ENCODE data around the gene HNRNPH1. TPM values are rescaled to one million over a fixed set of nuclear protein-coding genes. Genes with fewer than 3 reads are reported as not detected.
A peak's percentile ranks its signal among the peaks of the same experiment; 100 is the strongest.
"Not testable (repeated sequence)": the region's sequence is repeated elsewhere in the genome, so short reads cannot be mapped to it uniquely, and the experiment has no call there.

HNRNPH1 gene, protein sequence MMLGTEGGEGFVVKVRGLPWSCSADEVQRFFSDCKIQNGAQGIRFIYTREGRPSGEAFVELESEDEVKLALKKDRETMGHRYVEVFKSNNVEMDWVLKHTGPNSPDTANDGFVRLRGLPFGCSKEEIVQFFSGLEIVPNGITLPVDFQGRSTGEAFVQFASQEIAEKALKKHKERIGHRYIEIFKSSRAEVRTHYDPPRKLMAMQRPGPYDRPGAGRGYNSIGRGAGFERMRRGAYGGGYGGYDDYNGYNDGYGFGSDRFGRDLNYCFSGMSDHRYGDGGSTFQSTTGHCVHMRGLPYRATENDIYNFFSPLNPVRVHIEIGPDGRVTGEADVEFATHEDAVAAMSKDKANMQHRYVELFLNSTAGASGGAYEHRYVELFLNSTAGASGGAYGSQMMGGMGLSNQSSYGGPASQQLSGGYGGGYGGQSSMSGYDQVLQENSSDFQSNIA
- 982 and 1,058 TPM in 2 replicates for polyA plus RNA-seq
- 885 and 1,102 TPM in 2 replicates for polyA minus RNA-seq

DNA sequence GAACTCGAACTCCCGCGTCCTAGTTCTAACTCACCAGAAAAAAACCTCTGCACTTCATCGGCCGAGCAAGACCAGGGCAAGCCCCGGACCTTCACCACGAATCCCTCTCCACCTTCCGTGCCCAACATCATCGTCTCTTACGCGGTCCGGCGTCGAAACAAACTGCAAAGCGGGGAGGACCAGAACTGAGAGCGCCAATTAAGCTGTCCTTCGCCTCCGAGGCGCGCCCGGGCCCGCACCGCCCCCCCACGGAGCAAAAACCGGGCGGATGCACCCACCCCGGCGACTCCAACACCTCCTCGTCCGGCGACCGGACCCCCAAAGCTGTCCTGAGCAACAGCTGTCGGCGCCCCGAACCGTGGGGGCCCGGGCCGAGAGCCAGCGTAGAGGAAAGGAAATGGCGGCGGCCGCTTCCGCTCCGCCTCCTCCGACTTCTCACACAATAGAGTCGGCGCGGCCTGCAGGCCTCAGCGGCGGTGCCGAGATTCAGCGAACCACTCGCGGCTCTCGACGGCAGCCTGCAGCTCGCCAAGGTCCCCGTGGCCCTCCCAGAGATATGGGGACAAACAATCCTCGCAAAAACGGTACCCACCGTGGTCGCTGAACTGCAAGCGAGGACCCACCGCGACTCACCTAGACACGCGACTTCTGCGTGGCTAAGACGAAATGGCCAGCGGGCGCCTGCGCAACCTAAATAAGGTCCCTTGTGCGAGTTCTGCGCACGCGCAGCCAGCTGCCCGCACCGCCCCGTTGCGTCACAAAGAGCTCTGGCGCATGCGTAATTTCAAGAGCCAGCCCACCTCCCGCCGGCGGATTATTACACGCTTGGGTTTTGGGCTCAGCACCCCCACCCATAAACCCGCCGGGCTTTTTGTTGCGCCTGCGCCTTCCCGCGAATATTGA is at the start of gene HNRNPH1:
Gene HNRNPH1 (minus strand): TSS at position 669 of the 903 bp plus-strand sequence. CDS start 538 bp downstream, at position 131.
- Histone ChIP-seq H3K4me2 (ENCODE audit: low read length) (peak within 1 kb of the TSS; percentile 84), H2AFZ (ENCODE audit: low read depth, low read length) (peak within 1 kb of the TSS; percentile 74), H3K36me3 (ENCODE audit: insufficient read depth, low read length) (peaks cover 17% of the 10 kb centered on the region)

DNA sequence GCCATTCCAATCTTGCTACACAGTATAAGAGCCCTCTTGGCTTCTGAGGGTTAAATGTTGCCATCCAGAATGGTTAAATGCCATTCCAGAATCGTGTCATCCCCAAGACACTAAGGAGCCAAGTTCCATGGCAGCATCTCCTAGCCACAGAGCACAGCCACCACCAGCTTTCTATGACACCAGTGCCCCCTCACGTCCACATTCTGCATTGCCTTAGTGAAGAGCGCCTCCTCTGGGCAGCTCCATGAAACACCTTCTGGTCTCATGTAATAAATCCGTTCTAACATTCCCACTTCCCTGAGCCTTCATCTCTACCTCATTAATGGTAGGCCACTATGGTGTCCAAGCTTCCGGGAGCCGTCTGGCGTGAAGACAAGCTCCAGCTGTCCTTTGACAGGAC is 44.9 kb upstream of the HNRNPH1 start:
- no peaks in the 10 kb centered on the region for H4K20me1 ChIP-seq (ENCODE audit: insufficient read depth)
- no peak overlapping the region for H3K27ac ChIP-seq (ENCODE audit: low read length)
- H3K9me2 ChIP-seq (ENCODE audit: insufficient read depth, low read length): no peaks in the 10 kb centered on the region
- no peak overlapping the region for H3K4me2 ChIP-seq (ENCODE audit: low read length)
- H3K9me3 ChIP-seq (ENCODE audit: low read length): no peaks in the 10 kb centered on the region
- no peak overlapping the region for H3K9ac ChIP-seq (ENCODE audit: low read length)
- no peak overlapping the region for H3K4me3 ChIP-seq (ENCODE audit: low read length)
- no peaks in the 10 kb centered on the region for H3F3A ChIP-seq (ENCODE audit: insufficient read depth, low read length, poor library complexity, severe bottlenecking)
- TF ChIP-seq, protein P1, sequence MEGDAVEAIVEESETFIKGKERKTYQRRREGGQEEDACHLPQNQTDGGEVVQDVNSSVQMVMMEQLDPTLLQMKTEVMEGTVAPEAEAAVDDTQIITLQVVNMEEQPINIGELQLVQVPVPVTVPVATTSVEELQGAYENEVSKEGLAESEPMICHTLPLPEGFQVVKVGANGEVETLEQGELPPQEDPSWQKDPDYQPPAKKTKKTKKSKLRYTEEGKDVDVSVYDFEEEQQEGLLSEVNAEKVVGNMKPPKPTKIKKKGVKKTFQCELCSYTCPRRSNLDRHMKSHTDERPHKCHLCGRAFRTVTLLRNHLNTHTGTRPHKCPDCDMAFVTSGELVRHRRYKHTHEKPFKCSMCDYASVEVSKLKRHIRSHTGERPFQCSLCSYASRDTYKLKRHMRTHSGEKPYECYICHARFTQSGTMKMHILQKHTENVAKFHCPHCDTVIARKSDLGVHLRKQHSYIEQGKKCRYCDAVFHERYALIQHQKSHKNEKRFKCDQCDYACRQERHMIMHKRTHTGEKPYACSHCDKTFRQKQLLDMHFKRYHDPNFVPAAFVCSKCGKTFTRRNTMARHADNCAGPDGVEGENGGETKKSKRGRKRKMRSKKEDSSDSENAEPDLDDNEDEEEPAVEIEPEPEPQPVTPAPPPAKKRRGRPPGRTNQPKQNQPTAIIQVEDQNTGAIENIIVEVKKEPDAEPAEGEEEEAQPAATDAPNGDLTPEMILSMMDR (IDR thresholded peaks at IDR 0.05; ENCODE audit: poor library complexity, severe bottlenecking): peak; percentile 56
- TF ChIP-seq TAF1 (IDR thresholded peaks at IDR 0.05; ENCODE audit: low read depth): no peak
- H3K79me2 ChIP-seq (replicated peaks; ENCODE audit: insufficient read depth, low read length): no peaks in the 10 kb centered on the region
- no peaks in the 10 kb centered on the region for H3K27me3 ChIP-seq (ENCODE audit: insufficient read depth, low read depth, low read length)
- H2AFZ ChIP-seq (ENCODE audit: low read depth, low read length): no peak overlapping the region
- H3K36me3 ChIP-seq (ENCODE audit: insufficient read depth, low read length): no peaks in the 10 kb centered on the region

More for the DNA sequence above, at the start of gene HNRNPH1:
- Histone ChIP-seq H4K20me1 (ENCODE audit: insufficient read depth) (peaks cover 44% of the 10 kb centered on the region), H3K9ac (ENCODE audit: low read length) (peak within 1 kb of the TSS; percentile 100), H3K27ac (ENCODE audit: low read length) (peak within 1 kb of the TSS; percentile 100), H3K4me3 (ENCODE audit: low read length) (peak within 1 kb of the TSS; percentile 99), H3K9me3 (ENCODE audit: low read length) (no peaks in the 10 kb centered on the region), H3K79me2 (replicated peaks; ENCODE audit: insufficient read depth, low read length) (peaks cover 49% of the 10 kb centered on the region), H3K9me2 (ENCODE audit: insufficient read depth, low read length) (no peaks in the 10 kb centered on the region), H3F3A (ENCODE audit: insufficient read depth, low read length, poor library complexity, severe bottlenecking) (no peaks in the 10 kb centered on the region), H3K27me3 (ENCODE audit: insufficient read depth, low read depth, low read length) (no peaks in the 10 kb centered on the region)
- TF ChIP-seq, protein P2, sequence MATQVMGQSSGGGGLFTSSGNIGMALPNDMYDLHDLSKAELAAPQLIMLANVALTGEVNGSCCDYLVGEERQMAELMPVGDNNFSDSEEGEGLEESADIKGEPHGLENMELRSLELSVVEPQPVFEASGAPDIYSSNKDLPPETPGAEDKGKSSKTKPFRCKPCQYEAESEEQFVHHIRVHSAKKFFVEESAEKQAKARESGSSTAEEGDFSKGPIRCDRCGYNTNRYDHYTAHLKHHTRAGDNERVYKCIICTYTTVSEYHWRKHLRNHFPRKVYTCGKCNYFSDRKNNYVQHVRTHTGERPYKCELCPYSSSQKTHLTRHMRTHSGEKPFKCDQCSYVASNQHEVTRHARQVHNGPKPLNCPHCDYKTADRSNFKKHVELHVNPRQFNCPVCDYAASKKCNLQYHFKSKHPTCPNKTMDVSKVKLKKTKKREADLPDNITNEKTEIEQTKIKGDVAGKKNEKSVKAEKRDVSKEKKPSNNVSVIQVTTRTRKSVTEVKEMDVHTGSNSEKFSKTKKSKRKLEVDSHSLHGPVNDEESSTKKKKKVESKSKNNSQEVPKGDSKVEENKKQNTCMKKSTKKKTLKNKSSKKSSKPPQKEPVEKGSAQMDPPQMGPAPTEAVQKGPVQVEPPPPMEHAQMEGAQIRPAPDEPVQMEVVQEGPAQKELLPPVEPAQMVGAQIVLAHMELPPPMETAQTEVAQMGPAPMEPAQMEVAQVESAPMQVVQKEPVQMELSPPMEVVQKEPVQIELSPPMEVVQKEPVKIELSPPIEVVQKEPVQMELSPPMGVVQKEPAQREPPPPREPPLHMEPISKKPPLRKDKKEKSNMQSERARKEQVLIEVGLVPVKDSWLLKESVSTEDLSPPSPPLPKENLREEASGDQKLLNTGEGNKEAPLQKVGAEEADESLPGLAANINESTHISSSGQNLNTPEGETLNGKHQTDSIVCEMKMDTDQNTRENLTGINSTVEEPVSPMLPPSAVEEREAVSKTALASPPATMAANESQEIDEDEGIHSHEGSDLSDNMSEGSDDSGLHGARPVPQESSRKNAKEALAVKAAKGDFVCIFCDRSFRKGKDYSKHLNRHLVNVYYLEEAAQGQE (IDR thresholded peaks at IDR 0.05; ENCODE audit: borderline replicate concordance): peak; percentile 82
- TF ChIP-seq TAF1 (IDR thresholded peaks at IDR 0.05; ENCODE audit: low read depth): peak; percentile 57
- TF ChIP-seq SMC3 (conservative IDR thresholded peaks at IDR 0.05; ENCODE audit: poor library complexity): peak; percentile 30
- TF ChIP-seq RAD21 (conservative IDR thresholded peaks at IDR 0.05): peak; percentile 26
- peak; percentile 93 for TF ChIP-seq MXI1 (conservative IDR thresholded peaks at IDR 0.05; ENCODE audit: poor library complexity, severe bottlenecking)
- no peak for TF ChIP-seq EZH2 (IDR thresholded peaks at IDR 0.05; ENCODE audit: borderline replicate concordance, insufficient read depth, low read length, poor library complexity, severe bottlenecking)
- TF ChIP-seq POLR2AphosphoS5 (IDR thresholded peaks at IDR 0.05): peak; percentile 99
- TF ChIP-seq, protein P1 (IDR thresholded peaks at IDR 0.05; ENCODE audit: poor library complexity, severe bottlenecking): no peak

DNA sequence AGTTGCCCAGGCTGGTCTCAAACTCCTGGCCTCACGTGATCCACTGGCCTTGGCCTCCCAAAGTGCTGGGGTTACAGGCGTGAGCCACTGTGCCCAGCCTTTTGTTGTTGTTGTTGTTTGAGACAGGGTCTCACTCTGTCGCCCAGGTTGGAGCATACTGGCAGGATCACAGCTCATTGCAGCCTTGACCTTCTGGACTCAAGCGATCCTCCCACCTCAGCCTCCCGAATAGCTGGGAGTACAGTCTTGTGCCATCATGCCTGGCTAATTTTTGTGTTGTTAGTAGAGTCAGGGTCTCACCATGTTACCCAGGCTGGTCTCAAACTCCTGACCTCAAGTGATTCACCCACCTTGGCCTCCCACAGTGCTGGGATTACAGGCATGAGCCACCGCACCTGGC is 38.2 kb upstream of the HNRNPH1 start:
- H4K20me1 ChIP-seq (ENCODE audit: insufficient read depth): not testable (repeated sequence)

More for the DNA sequence above, 38.2 kb upstream of the HNRNPH1 start:
- not testable (repeated sequence) for H3K4me2 ChIP-seq (ENCODE audit: low read length); H3F3A ChIP-seq (ENCODE audit: insufficient read depth, low read length, poor library complexity, severe bottlenecking); H3K27me3 ChIP-seq (ENCODE audit: insufficient read depth, low read depth, low read length); H2AFZ ChIP-seq (ENCODE audit: low read depth, low read length); H3K79me2 ChIP-seq (replicated peaks; ENCODE audit: insufficient read depth, low read length); H3K36me3 ChIP-seq (ENCODE audit: insufficient read depth, low read length); H3K9ac ChIP-seq (ENCODE audit: low read length); H3K9me2 ChIP-seq (ENCODE audit: insufficient read depth, low read length); H3K27ac ChIP-seq (ENCODE audit: low read length); H3K9me3 ChIP-seq (ENCODE audit: low read length); H3K4me3 ChIP-seq (ENCODE audit: low read length)

Measured in neural cell (in vitro differentiated cells).